GM19239 (cell line): ENCODE measurements around the gene MRPL39.
"Not testable (repeated sequence)": the region's sequence is repeated elsewhere in the genome, so short reads cannot be mapped to it uniquely, and the experiment has no call there.

Source experiments
- DNase-seq: peaks from one replicate; pipeline ENCODE4 v3.0.0; 2011; ENCODE audit warnings: low spot score; ENCODE audit not compliant: insufficient read length
- FAIRE-seq: peaks from 2 replicates; lab custom pipeline; 2011; peaks lifted over from hg19 to GRCh38; lab: Jason Lieb, UNC

Gene MRPL39

DNA sequence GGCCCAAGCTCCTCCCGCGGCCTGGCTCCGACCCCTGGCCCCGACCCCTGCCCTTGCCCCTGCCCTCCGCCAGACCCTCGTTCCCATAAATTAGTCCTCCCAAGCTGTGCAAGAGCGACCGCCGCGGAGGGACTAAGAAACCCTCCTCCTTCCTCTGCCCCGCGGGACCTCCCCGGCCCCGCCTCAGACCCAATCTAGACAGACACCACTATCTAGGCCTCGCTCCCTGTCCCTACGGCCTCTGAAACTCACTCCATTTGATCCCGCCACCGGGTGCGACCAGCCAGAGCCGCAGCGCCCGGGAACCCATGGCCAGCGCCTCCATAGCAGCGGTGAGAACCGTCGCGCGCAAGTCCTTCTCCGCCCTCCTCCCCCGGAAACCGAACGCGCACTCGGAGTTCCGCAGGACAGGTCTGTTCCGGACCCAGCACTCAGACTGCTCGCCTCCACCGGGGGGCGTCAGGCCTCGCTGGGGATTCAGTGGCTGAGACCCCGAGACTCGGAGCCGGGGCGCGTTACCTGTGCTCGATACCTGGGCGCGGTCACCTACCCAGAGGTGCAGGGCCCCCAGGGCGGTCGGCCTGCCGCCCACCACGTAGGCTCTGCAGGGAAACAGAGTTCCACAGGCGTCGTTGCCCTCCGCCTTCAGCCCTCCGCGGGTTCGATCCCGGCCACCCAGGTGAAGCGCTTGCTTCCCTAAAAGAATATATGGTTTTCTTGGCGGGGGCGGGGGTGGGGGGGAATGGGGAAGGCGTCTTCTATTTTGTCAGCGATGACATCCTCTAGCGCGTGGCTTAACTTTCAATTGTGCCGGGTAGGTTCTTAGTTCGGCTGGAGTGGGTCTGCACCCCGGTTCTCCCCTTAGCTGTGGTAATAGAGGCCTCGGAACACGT, at the start of gene MRPL39:
Gene MRPL39 (minus strand): TSS at position 331 of the 893 bp plus-strand sequence. CDS start 6 bp downstream, at position 325.
- peak; percentile 87 for FAIRE-seq
- peak; percentile 83 for DNase-seq

DNA sequence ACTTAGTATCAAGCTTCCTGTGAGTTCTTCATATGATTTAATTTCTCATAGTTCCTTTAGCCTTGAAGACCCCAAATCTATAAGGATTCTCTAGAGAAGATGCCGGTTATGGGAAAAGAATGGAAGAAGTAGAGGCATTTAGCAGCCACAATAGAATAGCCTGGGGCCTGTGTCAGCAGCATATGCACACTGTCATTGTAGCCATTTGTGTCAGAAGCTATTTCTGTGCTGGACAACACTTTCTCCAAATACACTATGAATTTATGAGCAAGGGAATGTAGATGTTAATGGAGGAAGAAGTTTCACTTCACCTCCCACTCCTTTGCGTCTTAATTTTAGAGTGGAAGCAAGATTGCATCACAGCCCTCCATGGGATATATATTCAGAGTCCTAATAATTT, 49.1 kb upstream of the MRPL39 start:
- DNase-seq (no peak), FAIRE-seq (no peak)

DNA sequence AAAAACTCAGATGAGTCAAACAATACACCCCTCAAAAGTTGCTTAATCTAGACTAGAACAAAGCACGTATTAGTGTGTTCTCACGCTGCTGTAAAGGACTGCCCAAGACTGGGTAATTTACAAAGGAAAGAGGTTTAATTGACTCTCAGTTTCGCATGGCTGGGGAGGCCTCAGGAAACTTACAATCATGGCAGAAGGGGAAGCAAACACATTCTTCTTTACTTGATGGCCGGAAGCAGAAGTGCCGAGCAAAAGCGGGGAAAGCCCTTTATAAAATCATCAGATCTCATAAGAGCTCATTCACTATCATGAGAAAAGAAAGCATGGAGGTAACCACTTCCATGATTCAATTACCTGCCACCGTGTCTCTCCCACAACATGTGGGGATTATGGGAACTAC, 41.9 kb upstream of the MRPL39 start:
- FAIRE-seq: no peak
- DNase-seq: no peak

DNA sequence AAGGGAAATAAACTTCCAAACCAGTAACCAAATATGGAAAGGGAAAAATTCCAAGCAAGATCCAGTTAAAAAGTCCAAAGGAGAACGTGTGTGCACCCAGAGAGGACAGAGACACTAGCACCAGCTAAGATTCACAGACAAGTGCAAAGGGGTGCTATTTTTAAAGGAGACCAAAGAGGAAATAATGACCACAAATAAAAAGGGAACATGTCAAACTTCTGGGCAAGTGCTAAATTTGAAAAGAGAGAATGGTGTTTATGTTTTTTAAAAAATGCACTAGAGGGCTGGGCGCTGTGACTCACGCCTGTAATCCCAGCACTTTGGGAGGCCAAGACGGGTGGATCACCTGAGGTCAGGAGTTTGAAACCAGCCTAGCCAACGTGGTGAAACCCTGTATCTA, 40.4 kb upstream of the MRPL39 start:
- DNase-seq: no peak
- no peak for FAIRE-seq

- FAIRE-seq: no peak
Observed at GRCh38 chr21:25646474-25646873, 39.2 kb upstream of the MRPL39 start.

DNA sequence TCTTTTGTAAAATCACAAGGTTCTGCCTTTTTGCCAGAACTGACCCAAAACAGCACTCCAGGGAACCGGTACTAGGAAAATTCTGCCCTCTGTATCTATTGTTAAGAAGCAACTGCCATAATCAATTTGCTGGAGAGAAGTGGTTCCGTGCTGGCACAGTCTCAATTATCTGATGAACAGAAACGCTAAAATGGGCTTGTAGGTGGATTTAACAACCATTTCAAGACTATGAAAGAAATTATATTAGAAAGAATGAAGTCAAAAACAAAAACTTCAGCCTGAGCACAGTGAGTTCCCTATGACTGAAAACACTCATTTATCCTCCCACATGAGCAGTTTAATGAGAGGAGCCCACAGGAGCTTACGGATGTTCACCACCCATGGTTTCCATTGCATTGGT, 36.2 kb upstream of the MRPL39 start:
- FAIRE-seq (no peak), DNase-seq (no peak)

More at GRCh38 chr21:25646474-25646873, 39.2 kb upstream of the MRPL39 start:
- no peak for DNase-seq

DNA sequence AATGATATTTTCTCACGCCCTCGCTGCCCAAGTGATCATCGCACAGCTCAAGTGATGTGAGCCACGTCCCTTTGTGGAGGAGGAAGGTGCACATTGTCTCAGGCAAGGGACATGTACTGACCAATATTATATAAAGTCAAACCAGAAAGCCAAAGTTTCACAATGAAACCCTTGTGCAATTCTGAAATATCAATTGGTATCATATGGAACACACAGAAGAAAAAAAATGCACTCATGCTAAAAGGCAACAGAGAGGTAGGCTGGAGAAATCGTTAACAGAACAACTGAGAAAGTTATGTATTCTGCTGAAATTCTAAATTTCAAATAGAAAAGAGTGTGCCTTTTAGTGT, 33.6 kb upstream of the MRPL39 start:
- FAIRE-seq (no peak), DNase-seq (no peak)

GRCh38 chr21:25640202-25640942, 33.1 kb upstream of the MRPL39 start:
- FAIRE-seq (no peak), DNase-seq (no peak)

DNA sequence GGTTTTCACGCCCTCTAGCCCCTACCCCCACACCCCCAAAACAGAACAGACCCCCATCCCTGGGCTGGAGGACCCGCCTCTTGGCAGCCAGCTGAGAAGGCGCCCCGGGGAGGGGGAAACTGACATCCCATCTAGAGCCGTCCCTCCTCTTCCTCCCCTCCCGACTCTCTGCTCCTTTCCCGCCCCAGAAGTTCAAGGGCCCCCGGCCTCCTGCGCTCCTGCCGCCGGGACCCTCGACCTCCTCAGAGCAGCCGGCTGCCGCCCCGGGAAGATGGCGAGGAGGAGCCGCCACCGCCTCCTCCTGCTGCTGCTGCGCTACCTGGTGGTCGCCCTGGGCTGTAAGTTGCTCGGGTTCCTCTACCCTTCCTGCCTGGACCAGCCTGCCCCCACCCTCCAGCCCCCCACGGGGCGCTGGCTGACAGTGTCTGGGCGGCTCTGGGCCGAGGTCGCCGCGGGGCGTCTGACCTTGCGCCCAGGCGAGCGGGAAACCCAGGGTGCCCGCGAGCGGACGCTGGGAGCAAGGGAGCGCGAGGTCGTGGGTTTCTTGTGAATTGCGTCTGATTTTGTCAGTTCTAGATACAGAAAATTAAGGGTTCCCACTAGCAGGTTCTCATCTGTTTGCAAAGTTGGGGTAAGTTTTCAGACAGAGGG, 32.4 kb upstream of the MRPL39 start:
- peak; percentile 44 for DNase-seq
- peak; percentile 45 for FAIRE-seq

DNA sequence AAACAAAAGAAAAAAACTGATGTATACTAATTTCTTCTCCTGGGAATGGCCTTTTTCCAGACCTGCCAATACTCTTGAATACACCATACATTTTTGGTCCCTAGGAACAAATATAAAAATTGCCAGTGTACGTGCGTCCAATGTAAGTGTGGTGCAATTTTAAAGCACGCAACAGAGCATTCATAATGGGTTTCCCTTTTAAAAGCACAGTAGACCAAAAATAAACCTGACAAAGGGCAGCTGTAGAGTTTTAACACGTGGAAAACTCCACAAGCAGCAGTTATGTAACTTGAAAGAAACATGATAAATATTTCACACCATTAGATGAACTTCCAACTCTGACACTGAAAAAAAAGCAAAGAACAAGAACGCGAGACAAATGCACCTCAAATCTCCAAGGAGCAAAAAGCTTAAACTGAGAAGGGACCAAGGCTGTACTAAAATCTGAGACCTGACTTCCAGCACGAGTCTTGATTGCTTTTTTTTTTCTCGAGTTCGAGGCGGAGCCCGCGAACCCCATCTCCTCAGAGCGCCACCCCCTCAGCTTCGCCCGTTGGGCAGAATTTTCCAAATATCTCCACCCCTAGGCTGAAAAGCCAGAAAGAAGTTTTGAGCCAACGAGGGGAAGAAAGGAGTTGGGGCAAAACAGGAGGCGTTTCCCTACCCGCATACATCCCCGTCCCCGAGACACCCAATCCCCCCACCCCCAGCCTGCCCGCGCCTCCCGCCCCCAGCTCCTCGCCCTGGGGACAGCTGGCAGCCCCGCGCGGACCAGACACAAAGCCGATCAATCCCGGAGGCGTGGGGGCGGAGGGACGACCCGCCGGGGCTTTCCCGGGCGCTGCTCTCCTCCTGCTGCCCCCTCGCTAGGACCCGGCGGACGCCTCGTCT, 31.6 kb upstream of the MRPL39 start, which contains the start of gene JAM2:
Gene JAM2 (plus strand): TSS at position 599 of the 891 bp plus-strand sequence. CDS start 564 bp downstream, outside the sequence.
- FAIRE-seq (no peak), DNase-seq (peak; percentile 23)

DNA sequence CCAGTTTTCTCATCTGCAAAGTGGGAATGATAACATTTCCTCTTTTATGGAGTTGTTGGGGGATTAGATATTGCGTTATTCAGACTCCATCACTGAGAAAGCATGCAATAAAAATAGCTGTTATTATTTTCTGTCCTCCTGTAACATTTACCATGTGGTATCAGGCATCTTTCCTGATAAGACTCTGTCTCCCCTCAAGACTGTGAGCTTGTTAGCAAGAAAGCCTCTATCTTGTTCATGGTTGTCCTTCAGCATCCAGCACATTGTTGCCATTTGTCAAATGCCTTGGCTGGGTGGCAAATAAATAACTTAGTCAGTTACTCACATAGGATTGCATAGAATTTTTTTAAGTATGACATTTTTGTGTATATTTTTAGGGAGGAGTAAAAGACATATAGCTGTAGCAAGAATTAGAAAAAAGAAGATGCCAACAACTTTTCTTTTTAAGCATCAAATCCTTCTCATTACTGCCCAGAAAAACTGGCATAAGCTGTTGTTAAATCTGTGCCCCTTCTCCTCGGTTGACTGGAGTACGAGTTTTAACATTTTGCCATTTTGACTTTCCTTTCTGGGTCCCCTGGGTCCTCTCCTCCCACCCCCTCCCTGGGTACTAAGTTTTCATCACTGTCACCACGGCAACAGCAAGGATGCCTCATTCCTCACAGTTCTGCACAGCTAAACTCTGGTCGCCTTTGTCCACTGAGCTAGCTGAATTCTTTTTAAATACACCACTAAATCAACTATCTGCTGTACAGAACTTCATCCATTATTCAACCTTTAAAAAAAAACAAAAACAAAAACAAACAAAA, 30.8 kb upstream of the MRPL39 start:
- FAIRE-seq: no peak

DNA sequence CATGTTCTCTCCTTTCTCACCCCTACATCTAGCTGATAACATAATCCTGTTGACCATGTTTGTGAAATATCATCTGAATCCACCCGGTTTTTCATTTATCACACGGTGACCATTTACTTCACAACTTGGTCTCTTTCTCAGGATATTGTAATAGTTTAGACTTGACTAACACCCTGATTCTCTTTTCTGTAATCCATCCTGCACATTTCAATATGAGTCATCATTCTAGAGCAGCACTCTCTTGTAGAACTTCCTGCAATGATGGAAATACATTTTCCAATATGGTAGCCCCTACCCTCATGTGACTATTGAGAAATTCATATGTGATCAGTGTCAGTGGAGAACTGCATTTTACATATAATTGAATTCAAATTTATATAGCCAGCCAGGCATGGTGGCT, 29.4 kb upstream of the MRPL39 start:
- FAIRE-seq (no peak), DNase-seq (no peak)

More for the DNA sequence above, 30.8 kb upstream of the MRPL39 start:
- DNase-seq: no peak

DNA sequence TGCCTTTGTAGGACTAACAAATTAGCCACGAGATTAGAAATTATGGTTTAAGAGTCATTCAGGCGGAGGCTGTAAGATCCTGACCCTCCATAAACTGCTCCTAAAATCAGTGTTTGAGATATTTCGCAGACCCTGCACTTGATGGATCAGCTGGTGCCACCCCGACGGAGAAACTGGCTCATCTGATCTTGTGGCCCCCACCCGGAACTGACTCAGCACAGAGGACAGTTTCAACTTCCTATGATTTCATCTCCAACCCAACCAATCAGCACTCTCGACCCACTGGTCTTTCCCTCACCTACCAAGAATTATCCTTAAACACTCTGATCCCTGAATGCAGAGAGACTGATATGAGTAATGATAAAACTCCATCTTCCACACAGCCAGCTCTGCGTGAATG, 28.0 kb upstream of the MRPL39 start:
- no peak for FAIRE-seq

GRCh38 chr21:25632296-25632695, 25.0 kb upstream of the MRPL39 start:
- FAIRE-seq: no peak

More for the DNA sequence above, 28.0 kb upstream of the MRPL39 start:
- DNase-seq: no peak

DNA sequence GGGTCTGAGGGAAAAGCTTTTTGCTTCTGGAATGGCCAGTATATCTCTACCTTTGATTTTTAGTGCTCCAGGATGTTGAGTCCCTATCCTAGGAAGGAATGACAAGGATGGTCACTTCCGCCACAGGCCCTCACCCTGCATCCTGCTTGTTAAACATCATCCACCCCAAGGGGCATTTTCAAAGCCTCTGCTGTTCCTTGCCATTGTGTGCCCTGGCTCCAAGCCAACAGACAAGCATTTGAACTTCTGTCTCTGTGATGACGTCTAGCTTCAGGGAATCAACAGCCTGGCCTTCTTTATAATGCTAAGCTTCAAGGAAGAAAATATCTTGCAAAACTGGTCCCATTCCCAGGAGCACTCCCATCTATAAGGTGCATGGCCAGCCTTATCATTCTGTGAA, 19.5 kb upstream of the MRPL39 start:
- FAIRE-seq (no peak), DNase-seq (no peak)

More at GRCh38 chr21:25632296-25632695, 25.0 kb upstream of the MRPL39 start:
- no peak for DNase-seq

DNA sequence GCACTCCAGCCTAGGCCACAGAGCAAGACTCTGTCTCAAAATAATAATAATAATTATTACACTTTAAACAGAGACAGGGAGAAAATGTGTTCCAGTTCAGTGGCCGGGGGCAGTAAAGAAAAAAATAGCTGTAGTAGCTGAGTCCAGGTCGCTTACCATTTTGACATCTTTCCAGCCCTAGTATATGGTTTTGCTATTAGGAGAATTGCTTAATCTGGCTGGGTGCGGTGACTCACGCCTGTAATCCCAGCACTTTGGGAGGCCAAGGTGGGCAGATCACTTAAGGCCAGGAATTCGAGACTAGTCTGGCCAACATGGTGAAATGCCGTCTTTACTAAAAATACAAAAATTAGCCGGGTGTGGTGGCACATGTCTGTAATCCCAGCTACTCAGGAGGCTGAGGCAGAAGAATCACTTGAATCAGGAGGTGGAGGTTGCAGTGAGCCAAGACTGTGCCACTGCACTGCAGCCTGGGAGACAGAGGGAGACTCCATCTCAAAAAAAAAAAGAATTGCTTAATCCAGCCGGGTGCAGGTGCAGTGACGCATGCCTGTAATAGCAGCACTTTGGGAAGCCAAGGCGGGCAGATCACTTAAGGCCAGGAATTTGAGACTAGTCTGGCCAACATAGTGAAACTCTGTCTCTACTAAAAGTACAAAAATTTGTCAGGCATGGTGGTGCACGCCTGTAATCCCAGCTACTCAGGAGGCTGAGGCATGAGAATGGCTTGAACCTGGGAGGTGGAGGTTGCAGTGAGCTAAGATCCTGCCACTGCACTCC, 18.7 kb upstream of the MRPL39 start:
- not testable (repeated sequence) for FAIRE-seq, DNase-seq

DNA sequence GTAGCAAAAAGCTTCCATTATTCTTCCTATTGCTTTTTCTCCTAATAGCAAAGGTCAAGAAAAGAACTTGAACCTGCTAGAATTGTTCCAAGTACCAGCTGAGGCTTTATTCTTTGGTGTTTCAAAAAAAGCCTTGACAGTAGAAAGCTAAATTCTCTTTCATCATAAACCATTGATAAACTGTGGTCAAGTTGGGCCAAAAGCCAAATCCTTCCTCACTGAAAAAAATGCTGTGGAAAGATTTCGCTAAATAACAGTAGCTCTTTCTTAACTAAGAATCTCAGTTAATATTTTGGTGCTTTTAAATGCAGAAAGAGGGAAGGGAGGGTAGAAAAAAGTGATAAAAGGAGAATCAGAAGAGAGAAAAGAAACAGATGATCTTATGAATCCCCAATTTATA, 17.8 kb upstream of the MRPL39 start:
- DNase-seq: no peak
- no peak for FAIRE-seq

DNA sequence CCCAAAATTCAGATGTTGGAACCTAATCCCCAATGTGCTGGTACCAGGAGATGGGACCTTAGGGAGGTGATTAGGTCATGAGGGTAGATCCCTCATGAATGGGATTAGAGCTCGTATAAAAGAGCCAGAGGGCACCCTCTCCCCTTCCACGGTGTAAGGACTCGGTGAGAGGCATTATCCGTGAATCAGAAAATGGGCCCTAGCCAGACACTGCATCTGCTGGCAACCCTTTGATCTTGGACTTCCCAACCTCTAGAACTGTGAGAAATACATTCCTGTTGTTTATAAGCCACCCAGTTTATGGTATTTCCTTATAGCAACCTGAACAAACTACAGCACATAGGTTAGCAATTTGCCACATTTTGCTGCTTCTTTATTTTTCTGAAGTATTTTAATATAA, 17.2 kb upstream of the MRPL39 start:
- FAIRE-seq: no peak
- DNase-seq: no peak
